Measurements from ENCODE around the gene FUZ.

The FUZ gene

DNA sequence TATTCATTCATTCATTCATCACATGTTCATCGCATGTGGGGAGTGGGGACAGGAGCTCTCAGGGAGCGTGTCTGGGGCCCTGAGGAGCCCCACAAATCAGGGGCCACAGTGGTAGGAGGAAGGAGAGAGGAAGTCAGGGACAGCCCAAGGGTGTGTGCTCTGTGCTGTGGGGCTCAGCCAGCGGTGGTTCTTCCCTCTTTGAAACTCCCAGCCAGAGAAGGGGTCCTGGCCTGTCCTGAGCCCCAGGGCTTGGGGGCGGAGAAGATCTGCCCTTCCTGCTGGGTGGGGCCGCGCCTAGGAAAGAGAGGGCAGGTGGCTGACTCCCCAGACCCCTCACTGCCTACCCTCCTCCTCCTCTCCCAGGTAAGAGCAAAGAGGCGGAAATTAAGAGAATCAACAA is 31.7 kb downstream of the FUZ start:
- DNase-seq (ENCODE audit: low read depth): no peak

DNA sequence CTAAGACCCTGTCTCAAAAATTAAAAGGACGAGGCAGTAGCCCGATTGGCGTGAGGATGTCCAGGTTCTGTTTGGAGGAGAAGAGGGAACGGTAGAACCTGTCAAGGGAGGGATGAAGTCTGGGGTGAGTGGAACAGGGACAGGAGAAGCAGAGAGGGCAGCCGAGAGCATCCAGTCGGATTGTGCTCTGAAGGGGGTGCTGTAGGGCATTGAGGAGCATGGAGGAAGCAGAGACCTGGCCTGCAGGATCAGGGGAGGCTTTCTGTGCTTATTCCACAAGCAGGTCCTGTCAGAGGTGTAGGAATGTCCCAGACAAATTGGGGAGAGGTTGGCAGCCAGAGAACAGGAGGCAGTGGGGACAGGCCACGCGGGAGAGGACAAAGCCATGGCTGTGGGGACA is 32.2 kb downstream of the FUZ start:
- DNase-seq (ENCODE audit: low read depth): no peak

- no peak for DNase-seq (ENCODE audit: low read depth)
These were observed 33.1 kb downstream of the FUZ start for GRCh38 chr19:49779731-49780555.

DNA sequence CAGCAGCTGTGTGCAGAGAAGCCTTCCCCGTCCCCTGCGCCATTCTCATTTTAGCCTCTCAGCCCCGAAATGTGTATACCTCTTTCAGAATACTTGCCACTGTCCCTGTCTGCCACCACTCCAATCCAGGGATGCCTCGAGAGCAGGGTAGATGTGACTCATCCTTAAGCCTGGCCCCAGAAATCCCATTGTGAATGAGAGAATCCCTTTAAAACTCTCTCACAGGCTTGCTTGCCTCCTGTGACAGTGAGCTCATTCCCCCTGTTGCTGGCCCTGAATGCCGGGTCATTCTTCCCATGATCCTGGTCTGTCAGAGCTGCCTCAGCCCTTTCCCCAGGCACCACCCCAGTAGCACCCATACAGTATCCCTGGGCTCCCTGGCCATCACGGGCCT is 36.7 kb downstream of the FUZ start:
- DNase-seq (ENCODE audit: low read depth): no peak

- DNase-seq (ENCODE audit: low read depth): no peak
These were observed 37.2 kb downstream of the FUZ start for GRCh38 chr19:49775742-49776370.

DNA sequence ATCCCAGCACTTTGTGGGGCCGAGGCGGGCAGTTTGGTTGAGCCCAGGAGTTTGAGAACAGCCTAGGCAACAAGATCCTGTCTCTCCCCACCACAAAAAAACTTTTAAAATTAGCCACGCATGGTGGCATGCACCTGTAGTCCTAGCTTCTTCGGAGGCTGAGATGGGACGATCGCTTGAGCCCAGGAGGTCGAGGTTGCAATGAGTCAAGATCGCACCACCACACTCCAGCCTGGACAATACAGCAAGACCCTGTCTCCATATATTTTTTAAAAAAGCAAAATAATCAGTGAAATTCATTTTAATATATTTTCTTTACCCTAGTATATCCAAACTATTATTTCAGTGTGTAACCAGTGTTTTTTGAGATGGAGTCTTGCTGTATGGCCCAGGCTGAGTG is 38.1 kb downstream of the FUZ start:
- no peak for DNase-seq (ENCODE audit: low read depth)

DNA sequence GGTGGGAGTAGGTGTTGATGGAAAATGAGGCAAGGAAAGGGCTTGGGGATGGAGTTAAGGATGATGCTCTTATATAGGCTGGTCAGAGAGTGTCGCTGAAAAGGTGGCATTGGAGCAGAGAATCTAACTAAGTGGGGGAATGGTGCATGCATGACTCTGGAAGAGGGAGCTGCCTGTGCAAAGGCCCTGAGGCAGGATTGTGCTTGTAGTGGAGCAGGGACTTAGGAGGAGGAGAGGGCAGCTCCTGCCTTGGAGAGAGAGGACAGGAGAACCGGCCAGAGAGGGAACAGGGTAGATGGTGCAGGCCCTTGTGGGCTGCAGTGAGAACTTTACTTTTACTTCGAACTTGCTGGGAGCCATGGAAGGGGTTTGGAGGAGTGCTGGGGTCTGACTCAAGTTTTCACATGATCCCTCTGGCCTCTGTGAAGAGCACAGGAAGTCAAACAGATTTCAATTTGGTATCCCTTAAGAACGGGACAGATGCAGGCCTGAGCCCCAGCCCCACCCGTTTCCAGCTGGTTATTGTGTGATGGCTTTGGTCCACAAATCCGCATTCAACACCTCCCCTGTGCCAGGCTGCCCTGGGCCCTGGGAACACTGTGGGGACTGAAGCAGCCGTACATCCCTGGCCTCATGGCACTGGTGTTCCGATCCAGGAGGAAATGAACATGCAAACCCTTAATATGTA is 39.3 kb downstream of the FUZ start:
- no peak for DNase-seq (ENCODE audit: low read depth)

DNA sequence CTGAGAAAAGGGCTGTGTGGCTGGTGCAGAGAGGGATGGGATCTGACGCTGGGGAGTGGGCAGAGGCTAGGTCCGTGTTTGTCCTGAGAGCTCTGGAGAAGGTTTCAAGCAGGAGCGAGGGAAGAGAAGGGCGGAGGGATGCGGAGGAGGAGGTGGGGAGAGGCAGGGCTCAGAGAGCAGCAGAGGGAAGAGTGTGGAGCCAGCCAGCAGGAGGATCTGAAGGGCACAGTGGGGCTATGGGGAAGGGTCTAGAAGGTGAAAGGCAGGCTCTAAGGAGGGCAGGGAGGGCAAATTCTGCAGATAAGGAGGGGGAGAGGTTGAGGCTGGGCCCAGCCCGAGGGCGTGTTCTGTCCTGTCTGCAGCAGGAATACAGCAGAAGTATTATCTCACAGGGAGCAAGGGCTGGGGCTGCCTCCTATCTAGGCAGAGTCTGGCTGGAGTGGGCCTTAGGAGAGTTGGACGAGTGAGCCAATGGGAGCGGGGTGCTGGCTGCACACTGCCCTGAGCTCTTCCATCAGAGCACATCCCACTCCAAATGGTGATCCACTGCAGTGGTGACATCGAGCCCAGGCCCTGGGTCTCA is 40.2 kb downstream of the FUZ start:
- DNase-seq (ENCODE audit: low read depth): no peak

DNA sequence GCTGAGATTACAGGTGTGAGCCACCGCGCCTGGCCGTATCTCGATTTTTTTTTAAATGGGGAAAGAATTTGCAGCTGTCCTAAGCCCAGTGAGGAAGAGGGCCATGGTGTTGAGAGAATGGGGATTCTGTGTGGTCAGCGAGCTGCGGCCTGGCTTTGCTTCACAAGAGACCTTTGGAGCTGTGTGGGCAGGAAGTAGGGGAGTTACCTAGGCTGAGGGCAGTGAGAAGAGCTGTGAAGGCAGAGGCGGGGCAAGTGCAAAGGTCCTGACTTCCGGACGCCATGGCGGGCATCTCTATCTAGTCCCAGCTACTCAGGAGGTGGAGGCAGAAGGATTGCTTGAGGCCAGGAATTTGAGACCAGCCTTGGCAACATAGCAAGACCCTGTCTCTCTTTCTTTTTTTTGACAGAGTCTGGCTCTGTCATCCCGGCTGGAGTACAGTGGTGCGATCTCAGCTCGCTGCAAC is 41.4 kb downstream of the FUZ start:
- no peak for DNase-seq (ENCODE audit: low read depth)

- DNase-seq (ENCODE audit: low read depth): no peak
These were observed 42.6 kb downstream of the FUZ start for GRCh38 chr19:49770529-49770928.

DNA sequence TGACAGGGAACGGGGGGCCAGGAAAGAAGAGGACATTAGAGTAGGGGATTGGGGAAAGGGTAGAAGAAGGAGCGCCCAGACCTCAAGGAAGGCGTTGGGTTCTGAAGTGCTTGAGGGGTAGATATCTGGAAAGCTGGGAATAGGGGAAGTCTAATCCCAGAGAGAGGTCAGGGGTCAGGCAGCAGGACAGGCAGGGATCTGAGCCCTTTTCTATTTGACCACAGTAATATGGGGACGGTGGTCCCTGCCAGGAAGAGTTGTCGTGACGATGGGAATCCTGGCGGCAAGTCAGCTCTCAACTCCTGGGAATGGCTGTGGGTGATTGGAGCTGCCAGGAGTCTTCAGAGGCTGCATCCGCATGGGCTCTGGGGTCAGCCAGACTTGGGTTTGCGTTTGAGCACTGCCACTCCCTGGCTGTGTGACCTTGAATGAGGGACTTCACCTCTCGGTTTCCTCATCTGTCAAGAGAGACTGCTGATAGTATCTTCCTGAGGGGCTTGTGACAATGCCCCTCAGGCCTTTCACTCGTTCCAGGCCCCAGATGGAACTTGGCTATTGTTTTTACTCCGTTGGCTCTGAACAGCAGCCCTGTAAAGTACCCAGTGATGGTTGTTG is 45.0 kb downstream of the FUZ start:
- no peak for DNase-seq (ENCODE audit: low read depth)

- no peak for DNase-seq (ENCODE audit: low read depth)
These were observed 45.7 kb downstream of the FUZ start for GRCh38 chr19:49767381-49767780.

DNA sequence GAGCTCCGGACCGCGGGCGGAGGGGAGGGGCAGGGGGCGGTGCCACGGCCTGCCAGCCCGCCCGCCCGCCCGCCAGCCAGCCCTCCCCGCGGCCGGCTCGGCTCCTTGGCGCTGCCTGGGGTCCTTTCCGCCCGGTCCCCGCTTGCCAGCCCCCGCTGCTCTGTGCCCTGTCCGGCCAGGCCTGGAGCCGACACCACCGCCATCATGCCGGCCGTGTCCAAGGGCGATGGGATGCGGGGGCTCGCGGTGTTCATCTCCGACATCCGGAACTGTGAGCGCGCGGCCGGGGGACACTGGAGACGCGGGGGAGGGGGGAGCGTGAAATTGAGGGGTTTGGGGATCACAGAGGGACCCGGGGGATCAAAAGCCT is 46.2 kb downstream of the FUZ start, which contains the start of gene AP2A1:
Gene AP2A1 (plus strand): TSS at position 72 of the 370 bp plus-strand sequence. CDS start 133 bp downstream, at position 205.
- DNase-seq (ENCODE audit: low read depth): no peak

DNA sequence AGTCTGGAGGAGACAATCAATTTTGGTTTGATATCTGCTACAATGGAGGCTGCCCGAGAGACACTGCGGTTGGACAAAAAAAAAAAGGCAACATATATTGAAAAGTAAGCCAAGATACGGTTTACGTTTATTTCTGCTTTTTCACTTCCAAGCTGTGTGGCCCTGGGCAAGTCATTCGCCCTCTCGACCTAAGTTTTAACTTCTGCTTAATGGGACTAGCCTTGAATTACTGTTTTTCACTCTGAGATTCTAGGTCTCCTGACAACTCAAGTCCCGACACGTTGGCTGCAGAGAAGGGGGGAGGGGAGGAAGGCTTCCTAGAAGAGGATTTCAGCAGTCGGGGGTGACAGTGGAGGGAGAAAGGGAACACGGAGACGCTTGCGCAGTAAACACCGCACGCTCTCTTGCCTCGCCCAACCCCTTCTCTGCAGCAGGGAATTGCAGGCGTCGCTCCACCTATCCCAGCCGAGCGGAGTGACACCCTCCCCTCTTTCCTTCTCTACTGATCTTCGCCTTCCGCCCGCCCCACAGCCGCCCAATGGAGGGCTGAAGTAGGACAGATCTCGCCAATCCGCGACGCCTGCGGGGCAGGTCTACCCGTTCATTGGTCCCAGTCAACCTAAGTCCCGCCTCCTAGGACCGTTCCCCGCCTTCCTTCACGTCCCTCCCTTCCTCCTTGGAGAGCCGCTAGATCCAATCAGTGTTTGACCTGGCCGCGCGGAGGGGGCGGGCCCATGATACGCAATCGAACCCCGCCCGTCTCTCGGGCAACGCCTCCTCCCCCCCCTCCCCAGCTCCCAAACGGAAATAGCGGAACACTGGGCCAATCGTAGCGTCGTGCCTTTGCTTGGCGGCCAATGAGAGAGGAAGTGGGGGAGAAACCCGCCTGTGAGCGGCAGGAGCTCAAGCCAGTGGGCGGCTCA is 46.8 kb downstream of the FUZ start:
- peak; percentile 99 for DNase-seq (ENCODE audit: low read depth)

DNA sequence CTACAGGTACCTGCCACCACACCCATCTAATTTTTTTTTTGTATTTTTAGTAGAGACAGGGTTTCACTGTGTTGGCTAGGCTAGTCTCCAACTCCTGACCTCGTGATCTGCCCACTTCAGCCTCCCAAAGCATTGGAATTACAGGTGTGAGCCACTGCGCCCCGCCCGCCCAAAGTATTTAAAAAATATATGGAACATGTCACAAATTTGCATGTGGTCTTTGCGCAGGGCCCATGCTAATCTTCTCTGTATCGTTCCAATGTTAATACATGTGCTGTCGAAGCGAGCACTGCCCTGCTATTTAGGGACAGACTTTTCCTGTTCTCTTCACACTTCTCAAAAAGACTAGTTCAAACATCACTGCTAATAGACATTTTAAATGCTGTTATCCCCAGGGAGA is 48.8 kb downstream of the FUZ start:
- DNase-seq (ENCODE audit: low read depth): no peak

- DNase-seq (ENCODE audit: low read depth): no peak
These were observed 49.9 kb downstream of the FUZ start, which contains the start of gene TSKS for GRCh38 chr19:49763230-49763629. Gene TSKS, minus strand, starts transcription at chr19:49763306. Its CDS starts 59 bp downstream, at chr19:49763247.

GRCh38 chr19:49761625-49762311 is 51.3 kb downstream of the FUZ start:
- DNase-seq (ENCODE audit: low read depth): no peak

GRCh38 chr19:49761249-49761624 is 51.9 kb downstream of the FUZ start:
- no peak for DNase-seq (ENCODE audit: low read depth)

DNA sequence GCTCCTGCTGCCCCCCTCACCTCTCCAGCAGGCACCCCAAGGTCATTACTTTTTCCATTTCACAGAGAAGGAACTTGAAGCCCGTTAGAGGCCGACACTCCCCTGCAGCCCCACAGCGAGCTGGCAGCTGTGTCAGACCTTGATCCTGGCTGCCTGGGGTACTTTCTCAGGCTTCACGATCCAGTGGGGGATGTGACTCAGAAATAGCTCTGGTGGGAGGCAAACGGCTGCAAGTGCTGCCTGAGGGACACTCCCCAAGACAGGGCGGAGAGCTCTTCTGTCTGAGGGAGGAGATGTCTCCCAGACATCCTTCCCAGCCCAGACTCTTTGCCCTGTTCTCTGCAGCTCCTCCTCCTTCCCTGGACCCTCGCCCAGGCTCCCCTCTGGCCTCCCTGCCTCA is 54.8 kb downstream of the FUZ start:
- no peak for DNase-seq (ENCODE audit: low read depth)
